HEK293T (cell line): ENCODE results near the gene PRRC2B.

Experiments used
- CTCF ChIA-PET: fragments of 350-600 bp; formaldehyde crosslinking; extraction: SDS; loops from one replicate; lab custom pipeline; 2021; ENCODE audit warnings: antibody characterized with exemption, inconsistent platforms; lab: Yijun Ruan, JAX
- POLR2A ChIA-PET: fragments of 350-600 bp; formaldehyde crosslinking; extraction: SDS; loops from one replicate; lab custom pipeline; 2020; ENCODE audit warnings: antibody characterized with exemption, inconsistent platforms; lab: Yijun Ruan, JAX
- DNase-seq: peaks from one replicate; pipeline ENCODE4 v3.0.0; 2012; ENCODE audit warnings: mixed read lengths; ENCODE audit errors: extremely low spot score
- ARNT ChIP-seq: fragments of 450-650 bp; IDR thresholded peaks from 2 replicates; pipeline ENCODE4 v1.6.1; 2017; ENCODE audit warnings: mild to moderate bottlenecking
- BHLHE40 ChIP-seq: fragments of 450-650 bp; IDR thresholded peaks from 2 replicates; pipeline ENCODE4 v1.6.1; 2016; ENCODE audit warnings: mild to moderate bottlenecking, moderate library complexity, borderline replicate concordance
- CTBP1 ChIP-seq: fragments of 450-650 bp; IDR thresholded peaks from 2 replicates; pipeline ENCODE4 v1.6.1; 2016; ENCODE audit warnings: borderline replicate concordance
- ELF4 ChIP-seq: fragments of 450-650 bp; IDR thresholded peaks from 2 replicates; pipeline ENCODE4 v1.6.1; 2017; ENCODE audit warnings: antibody characterized with exemption
- FOXA1 ChIP-seq: fragments of 450-650 bp; IDR thresholded peaks from 2 replicates; pipeline ENCODE4 v1.6.1; 2016; ENCODE audit warnings: mild to moderate bottlenecking
- FOXK2 ChIP-seq: fragments of 450-650 bp; IDR thresholded peaks from 2 replicates; pipeline ENCODE4 v1.6.1; 2016; ENCODE audit warnings: mild to moderate bottlenecking
- FOXM1 ChIP-seq: fragments of 450-650 bp; IDR thresholded peaks from 2 replicates; pipeline ENCODE4 v1.6.1; 2017; ENCODE audit warnings: mild to moderate bottlenecking, borderline replicate concordance
- HDGF ChIP-seq: fragments of 450-650 bp; IDR thresholded peaks from 2 replicates; pipeline ENCODE4 v1.6.1; 2017; ENCODE audit warnings: antibody characterized with exemption, borderline replicate concordance
- L3MBTL2 ChIP-seq: fragments of 450-650 bp; conservative IDR thresholded peaks from 2 replicates; pipeline ENCODE4 v1.6.1; 2016; ENCODE audit warnings: mild to moderate bottlenecking
- LEF1 ChIP-seq: fragments of 450-650 bp; IDR thresholded peaks from 2 replicates; pipeline ENCODE4 v1.6.1; 2017; ENCODE audit warnings: mild to moderate bottlenecking, borderline replicate concordance
- NFRKB ChIP-seq: fragments of 450-650 bp; IDR thresholded peaks from 2 replicates; pipeline ENCODE4 v1.6.1; 2016; ENCODE audit warnings: mild to moderate bottlenecking, moderate library complexity
- PKNOX1 ChIP-seq: fragments of 450-650 bp; IDR thresholded peaks from 2 replicates; pipeline ENCODE4 v1.6.1; 2016
- SP1 ChIP-seq: fragments of 450-650 bp; IDR thresholded peaks from 2 replicates; pipeline ENCODE4 v1.6.1; 2017
- SUZ12 ChIP-seq: fragments of 450-650 bp; IDR thresholded peaks from 2 replicates; pipeline ENCODE4 v1.6.1; 2016; ENCODE audit warnings: mild to moderate bottlenecking
- TARDBP ChIP-seq: fragments of 450-650 bp; IDR thresholded peaks from 2 replicates; pipeline ENCODE4 v1.6.1; 2016
- ZNF384 ChIP-seq: fragments of 450-650 bp; IDR thresholded peaks from 2 replicates; pipeline ENCODE4 v1.6.1; 2016

The PRRC2B gene

DNA sequence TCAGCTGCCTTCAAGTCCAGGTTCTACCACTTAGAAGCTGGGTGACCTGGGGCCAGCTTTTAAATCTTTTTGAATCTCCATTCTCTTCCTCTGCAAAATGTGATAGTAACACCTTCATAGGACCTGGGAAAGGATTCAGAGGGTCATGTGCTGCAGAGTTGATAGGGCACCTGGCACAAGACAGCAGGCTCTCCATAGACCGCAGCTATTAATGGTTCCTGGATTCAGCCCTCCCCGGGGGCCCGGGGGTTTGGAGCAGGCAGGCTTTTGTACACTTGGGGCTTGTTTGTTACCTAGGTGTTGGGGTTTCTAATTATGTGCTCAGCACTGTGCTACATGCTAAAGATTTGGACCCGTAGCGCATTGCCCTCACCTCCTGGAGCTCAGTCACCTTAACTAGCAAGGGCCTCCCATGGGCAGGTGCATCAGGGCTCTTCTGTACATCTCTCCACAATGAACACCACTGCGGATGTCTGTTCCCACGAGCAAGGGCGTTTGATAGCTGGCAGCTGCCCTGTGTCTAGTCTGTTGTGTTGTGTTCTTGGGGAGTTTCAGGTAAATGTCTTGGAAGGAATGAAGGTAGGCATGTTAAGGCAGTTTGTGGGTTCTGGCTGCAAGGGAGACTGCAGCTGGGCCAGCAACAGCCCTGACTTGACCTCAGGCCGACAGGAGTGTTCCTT, 12.1 kb downstream of the PRRC2B start:
- CTCF ChIA-PET = interaction anchor here (0.6 to 2.4 kb wide), 5 partner anchors 11 to 419 kb away, joined by 3 to 7 read pairs (median 4); no protein-coding TSS in a partner anchor
- POLR2A ChIA-PET = interaction anchor here (1.2 to 3.3 kb wide), 3 partner anchors 9 to 33 kb away, joined by 3 to 13 read pairs (median 3); no protein-coding TSS in a partner anchor
- no peak for TF ChIP-seq FOXM1
- TF ChIP-seq SUZ12 = no peak
- no peak for TF ChIP-seq TARDBP
- TF ChIP-seq ELF4 = no peak
- no peak for TF ChIP-seq FOXK2
- TF ChIP-seq HDGF = no peak
- no peak for TF ChIP-seq FOXA1
- no peak for TF ChIP-seq ARNT
- no peak for TF ChIP-seq LEF1
- no peak for TF ChIP-seq PKNOX1
- TF ChIP-seq ZNF384 = no peak
- no peak for TF ChIP-seq SP1
- TF ChIP-seq BHLHE40 = no peak
- no peak for TF ChIP-seq CTBP1
- DNase-seq = no peak

DNA sequence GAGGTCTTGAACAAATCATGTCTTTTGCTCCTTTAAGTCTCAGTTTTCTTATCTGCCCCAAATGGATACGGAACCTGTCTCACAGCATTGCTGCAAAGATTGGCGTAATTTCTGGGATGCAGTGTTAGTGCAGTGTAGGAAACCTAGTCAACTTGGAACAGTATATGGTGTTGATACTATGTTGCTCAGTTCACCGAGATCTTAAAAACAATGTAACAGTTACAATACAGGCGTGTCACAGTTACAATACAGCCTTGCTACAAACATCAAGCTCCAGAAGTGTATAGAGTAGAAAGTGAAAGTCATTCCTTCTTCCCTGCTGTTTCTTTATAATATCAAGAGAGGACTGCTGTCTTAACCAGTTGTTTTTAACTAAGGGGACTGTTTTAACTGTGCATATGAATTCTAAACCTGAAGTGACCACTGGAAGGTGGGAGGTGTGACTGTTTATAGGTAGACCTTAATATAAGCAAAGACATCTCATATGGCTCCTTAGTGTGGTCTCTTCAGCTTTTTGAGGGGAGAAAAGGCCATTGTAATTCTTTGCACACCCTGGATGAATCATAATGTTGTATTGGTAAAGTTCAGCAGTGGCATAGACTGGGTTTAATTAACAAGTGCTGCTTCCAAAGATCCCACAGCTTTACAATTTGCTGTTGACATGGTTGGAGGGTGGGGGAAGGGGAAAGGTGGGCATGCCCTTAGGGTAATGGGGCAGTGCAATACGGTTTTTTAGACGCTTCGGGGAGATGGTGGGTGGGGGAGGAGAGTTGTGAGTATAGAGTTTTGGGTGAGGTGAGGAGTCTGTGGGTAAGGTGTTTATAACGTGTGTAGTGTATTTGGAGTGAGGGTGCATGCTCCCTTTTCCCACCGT, 12.9 kb downstream of the PRRC2B start:
- CTCF ChIA-PET = interaction anchor here (2.4 kb wide), 1 partner anchor 57 kb away, joined by 7 read pairs; no protein-coding TSS in a partner anchor
- POLR2A ChIA-PET = interaction anchor here (1.2 to 3.3 kb wide), 2 partner anchors 11 to 34 kb away, joined by 3 to 13 read pairs; no protein-coding TSS in a partner anchor
- DNase-seq = no peak
- no peak for TF ChIP-seq ELF4
- TF ChIP-seq ARNT = no peak
- no peak for TF ChIP-seq L3MBTL2
- no peak for TF ChIP-seq BHLHE40
- no peak for TF ChIP-seq FOXK2
- TF ChIP-seq FOXM1 = no peak

- peak; percentile 62 for DNase-seq
- ChIA-PET CTCF (interaction anchor here (0.5 to 1.0 kb wide), 3 partner anchors 8 to 40 kb away, joined by 4 to 6 read pairs (median 5); no protein-coding TSS in a partner anchor), POLR2A (interaction anchor here (0.7 to 1.0 kb wide), 2 partner anchors 25 to 35 kb away, joined by 3 read pairs; no protein-coding TSS in a partner anchor)
- TF ChIP-seq SP1 (no peak), ZNF384 (no peak), FOXA1 (no peak), BHLHE40 (no peak), CTBP1 (no peak), FOXK2 (no peak), TARDBP (no peak), HDGF (no peak), FOXM1 (no peak)
Observed at GRCh38 chr9:131407717-131408195, 13.9 kb downstream of the PRRC2B start.

DNA sequence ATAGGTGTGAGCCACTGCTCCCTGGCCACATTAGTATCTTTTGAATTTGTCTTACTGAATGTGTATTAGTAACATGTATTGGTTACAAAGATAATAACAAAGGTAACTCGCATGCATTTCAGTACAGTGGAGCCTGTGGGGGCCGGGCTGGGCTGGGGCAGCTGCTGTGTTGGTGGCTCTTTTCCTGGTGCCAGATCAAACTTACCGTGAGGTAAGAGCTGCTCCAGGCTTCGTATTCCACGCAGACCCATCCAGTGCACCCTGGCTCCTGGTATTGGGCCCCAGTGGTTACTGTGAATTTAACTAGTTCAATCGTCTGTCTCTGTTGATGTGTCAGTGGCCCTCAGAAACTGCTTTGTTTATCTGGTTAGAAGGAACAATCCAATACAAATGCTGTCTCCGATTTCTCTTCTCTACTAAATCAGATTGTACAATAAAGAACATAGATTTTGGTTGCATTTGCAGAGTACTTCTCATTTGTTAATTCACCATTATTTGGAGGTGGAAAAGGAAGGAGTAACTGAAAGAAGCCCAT, 15.6 kb downstream of the PRRC2B start:
- POLR2A ChIA-PET = no interaction called here
- DNase-seq = no peak
- CTCF ChIA-PET = no interaction called here
- TF ChIP-seq BHLHE40 = no peak

DNA sequence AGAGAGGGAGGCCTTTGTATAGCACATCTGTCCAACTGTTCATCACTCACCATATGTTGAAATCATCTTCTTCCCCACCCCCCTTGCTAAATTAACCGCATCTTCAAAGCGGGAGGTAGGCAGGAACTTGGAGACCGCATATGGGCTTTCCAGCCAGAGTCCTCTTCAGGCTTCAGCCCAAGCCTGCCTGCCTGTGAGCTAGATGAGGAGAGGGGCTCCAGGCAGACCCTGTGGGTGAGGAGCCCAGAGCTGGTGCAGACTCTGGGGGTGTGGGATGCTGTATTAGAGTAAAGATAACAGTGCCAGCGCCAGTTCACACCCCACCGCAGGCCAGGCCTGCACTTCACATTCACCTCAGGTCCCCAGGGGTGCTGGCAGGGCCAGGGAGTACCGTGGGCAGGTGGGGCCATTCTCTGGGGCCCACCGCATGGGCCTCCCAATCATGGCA, 16.2 kb downstream of the PRRC2B start:
- CTCF ChIA-PET = no interaction called here
- DNase-seq = no peak
- POLR2A ChIA-PET = no interaction called here
- TF ChIP-seq FOXK2 = no peak
- TF ChIP-seq PKNOX1 = no peak
- TF ChIP-seq L3MBTL2 = no peak
- TF ChIP-seq SUZ12 = no peak
- TF ChIP-seq HDGF = no peak
- no peak for TF ChIP-seq CTBP1
- TF ChIP-seq ARNT = no peak
- no peak for TF ChIP-seq ELF4
- TF ChIP-seq LEF1 = no peak
- TF ChIP-seq FOXA1 = no peak
- TF ChIP-seq BHLHE40 = no peak
- no peak for TF ChIP-seq NFRKB
- no peak for TF ChIP-seq TARDBP
